CD4-positive, alpha-beta T cell (primary cell): ENCODE measurements around the gene PRICKLE1. TPM values are rescaled to one million over a fixed set of nuclear protein-coding genes. Genes with fewer than 3 reads are reported as not detected.

Experiments
- ATAC-seq: fragments of 200-7000 bp; cut with Tn5 transposase; one replicate; pipeline ENCODE4 v1.10.0; 2022; ENCODE audit warnings: mild to moderate bottlenecking; ENCODE audit not compliant: poor library complexity
- CTCF ChIA-PET: fragments of 350-600 bp; sonication (Branson Sonifier 250); formaldehyde crosslinking; loops from one replicate; lab custom pipeline; 2021; ENCODE audit warnings: antibody characterized with exemption, inconsistent platforms; lab: Charles Lee
- POLR2A ChIA-PET: fragments of 350-600 bp; sonication (Branson Sonifier 250); formaldehyde crosslinking; loops from one replicate; lab custom pipeline; 2021; ENCODE audit warnings: antibody characterized with exemption, inconsistent platforms; lab: Charles Lee
- DNase-seq, 14 experiments: peaks; one replicate each; pipeline ENCODE4 v3.0.0-alpha.2; 2013 to 2020; ENCODE audit warnings: mixed read lengths in 2 of 14
- H3K27ac ChIP-seq, 2 donors: one replicate each; pipeline versions ENCODE4 v1.5.1 to v1.7.0; 2013; ENCODE audit warnings: low read length in 2 of 2, low read depth in 1 of 2, mild to moderate bottlenecking in 1 of 2
- H3K27me3 ChIP-seq, 2 experiments: 1 replicate in 1 of 2; 2 replicates in 1 of 2; pipeline versions ENCODE4 v1.6.1 to v1.7.0; 2013; ENCODE audit warnings: low read length in 2 of 2, control low read depth in 1 of 2, mild to moderate bottlenecking in 1 of 2, moderate library complexity in 1 of 2; ENCODE audit not compliant: insufficient read depth in 2 of 2, control insufficient read depth in 1 of 2
- H3K36me3 ChIP-seq: one replicate; pipeline ENCODE4 v1.6.1; 2013; ENCODE audit warnings: low read length, control low read depth; ENCODE audit not compliant: insufficient read depth
- H3K4me1 ChIP-seq: one replicate; pipeline ENCODE4 v1.6.1; 2013; ENCODE audit warnings: low read length, control low read depth; ENCODE audit not compliant: insufficient read depth
- H3K4me3 ChIP-seq: one replicate; pipeline ENCODE4 v1.5.1; 2013; ENCODE audit warnings: mild to moderate bottlenecking, low read length, moderate library complexity
- H3K9me3 ChIP-seq, 2 experiments: 1 replicate in 1 of 2; 2 replicates in 1 of 2; pipeline versions ENCODE4 v1.6.1 to v1.7.0; 2013; ENCODE audit warnings: low read length in 2 of 2, mild to moderate bottlenecking in 2 of 2, control low read depth in 1 of 2, moderate library complexity in 1 of 2; ENCODE audit not compliant: control insufficient read depth in 1 of 2, insufficient read depth in 1 of 2
- H3K27ac Mint-ChIP-seq: one replicate; pipeline ENCODE4 v1.8.0; 2020; ENCODE audit warnings: mixed read lengths
- H3K27me3 Mint-ChIP-seq: one replicate; pipeline ENCODE4 v1.8.0; 2021; ENCODE audit warnings: mixed read lengths
- H3K36me3 Mint-ChIP-seq: one replicate; pipeline ENCODE4 v1.8.0; 2021; ENCODE audit warnings: low read depth, mixed read lengths
- H3K4me1 Mint-ChIP-seq: one replicate; pipeline ENCODE4 v1.8.0; 2021; ENCODE audit warnings: low read depth, mixed read lengths
- H3K4me3 Mint-ChIP-seq: one replicate; pipeline ENCODE4 v1.8.0; 2020; ENCODE audit warnings: mild to moderate bottlenecking, mixed read lengths
- H3K9me3 Mint-ChIP-seq: one replicate; pipeline ENCODE4 v1.8.0; 2020; ENCODE audit warnings: mixed read lengths
- intact Hi-C, 2 experiments: fragments of 100-400 bp; cut with DNase I in 1 of 2; cut with micrococcal nuclease in 1 of 2; formaldehyde crosslinking; loops; one replicate each; pipeline versions ENCODE4 v1.15.1 to v1.9.0; 2023 to 2025; cut with DNase I, micrococcal nuclease
- total RNA-seq, 174 experiments: library from RNA in 2 of 174; stranded (reverse) in 2 of 174; gene quantifications; one replicate each; pipeline ENCODE4 v1.2.3 and lab custom pipeline; 2021 to 2026
- TF ChIP-seq, protein P1 (sequence below): fragments of 200-600 bp; IDR thresholded peaks from one replicate; pipeline ENCODE4 v1.8.0; 2022; ENCODE audit warnings: antibody characterized with exemption, mild to moderate bottlenecking

The PRICKLE1 gene
- total RNA-seq, 2 experiments from 2014 or later = not detected

DNA sequence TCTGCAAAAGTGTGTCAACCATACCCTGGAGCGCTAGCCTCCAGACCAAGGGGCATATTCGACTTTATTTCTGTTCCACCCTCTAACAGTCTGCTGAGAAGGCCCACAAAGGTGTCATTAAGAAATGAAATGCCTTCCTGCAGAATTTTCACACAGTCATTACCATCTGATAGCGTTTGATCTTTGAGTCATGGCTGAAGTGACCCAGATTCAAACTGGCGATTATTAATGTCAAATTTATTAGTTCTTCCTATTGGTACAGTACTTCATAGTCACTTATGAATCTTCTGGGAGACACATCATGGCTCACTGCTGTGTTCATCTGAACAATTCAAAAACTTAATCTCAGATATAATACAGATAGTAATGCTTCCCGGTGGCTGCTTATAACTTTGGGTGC is 13.2 kb downstream of the PRICKLE1 start:
- H3K4me3 Mint-ChIP-seq = no peak overlapping the region
- intact Hi-C loops = no loop called here

DNA sequence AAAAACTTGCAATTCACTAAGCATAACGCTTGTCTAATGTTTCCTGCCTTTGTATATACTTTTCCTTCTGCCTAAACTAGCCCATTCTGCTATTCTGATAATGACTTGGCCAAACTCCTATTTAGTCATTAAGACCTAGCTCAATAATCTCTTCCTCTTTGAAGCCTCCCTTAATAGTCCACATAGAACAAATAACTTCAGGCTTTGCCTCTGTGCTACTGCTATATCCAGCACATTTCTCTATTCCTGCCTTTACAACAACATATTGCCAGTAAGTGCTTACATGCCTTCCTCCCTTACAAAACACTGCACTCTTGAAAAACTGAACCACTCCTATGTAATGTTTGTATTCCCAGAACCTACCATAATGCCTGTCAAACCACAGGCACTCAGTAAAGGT is 13.8 kb downstream of the PRICKLE1 start:
- Mint-ChIP-seq H3K27ac (no peak overlapping the region), H3K4me1 (no peaks in the 10 kb centered on the region), H3K4me3 (no peak overlapping the region), H3K9me3 (no peaks in the 10 kb centered on the region), H3K36me3 (no peaks in the 10 kb centered on the region), H3K27me3 (peaks cover 9% of the 10 kb centered on the region)
- Histone ChIP-seq H3K4me1 (no peaks in the 10 kb centered on the region), H3K36me3 (no peaks in the 10 kb centered on the region), H3K27ac (no peak overlapping the region), H3K27me3 (no peaks in the 10 kb centered on the region), H3K9me3 (no peaks in the 10 kb centered on the region), H3K4me3 (no peak overlapping the region)
- intact Hi-C loops = no loop called here
- CTCF ChIA-PET = no interaction called here
- ATAC-seq (no peak), DNase-seq (no peak)
- POLR2A ChIA-PET = no interaction called here
- TF ChIP-seq, protein P1, sequence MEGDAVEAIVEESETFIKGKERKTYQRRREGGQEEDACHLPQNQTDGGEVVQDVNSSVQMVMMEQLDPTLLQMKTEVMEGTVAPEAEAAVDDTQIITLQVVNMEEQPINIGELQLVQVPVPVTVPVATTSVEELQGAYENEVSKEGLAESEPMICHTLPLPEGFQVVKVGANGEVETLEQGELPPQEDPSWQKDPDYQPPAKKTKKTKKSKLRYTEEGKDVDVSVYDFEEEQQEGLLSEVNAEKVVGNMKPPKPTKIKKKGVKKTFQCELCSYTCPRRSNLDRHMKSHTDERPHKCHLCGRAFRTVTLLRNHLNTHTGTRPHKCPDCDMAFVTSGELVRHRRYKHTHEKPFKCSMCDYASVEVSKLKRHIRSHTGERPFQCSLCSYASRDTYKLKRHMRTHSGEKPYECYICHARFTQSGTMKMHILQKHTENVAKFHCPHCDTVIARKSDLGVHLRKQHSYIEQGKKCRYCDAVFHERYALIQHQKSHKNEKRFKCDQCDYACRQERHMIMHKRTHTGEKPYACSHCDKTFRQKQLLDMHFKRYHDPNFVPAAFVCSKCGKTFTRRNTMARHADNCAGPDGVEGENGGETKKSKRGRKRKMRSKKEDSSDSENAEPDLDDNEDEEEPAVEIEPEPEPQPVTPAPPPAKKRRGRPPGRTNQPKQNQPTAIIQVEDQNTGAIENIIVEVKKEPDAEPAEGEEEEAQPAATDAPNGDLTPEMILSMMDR = no peak

More for the DNA sequence above, 13.2 kb downstream of the PRICKLE1 start:
- H3K36me3 ChIP-seq = no peaks in the 10 kb centered on the region
- no peak for ATAC-seq
- no peak overlapping the region for H3K4me3 ChIP-seq
- no peaks in the 10 kb centered on the region for H3K9me3 Mint-ChIP-seq
- CTCF ChIA-PET = no interaction called here
- H3K27me3 Mint-ChIP-seq = peaks cover 11% of the 10 kb centered on the region
- no peak overlapping the region for H3K27ac ChIP-seq
- POLR2A ChIA-PET = no interaction called here
- H3K27me3 ChIP-seq = no peaks in the 10 kb centered on the region
- TF ChIP-seq, protein P1 = no peak
- H3K9me3 ChIP-seq = no peaks in the 10 kb centered on the region
- H3K4me1 ChIP-seq = no peaks in the 10 kb centered on the region
- H3K4me1 Mint-ChIP-seq = no peaks in the 10 kb centered on the region
- H3K27ac Mint-ChIP-seq = no peak overlapping the region
- no peak for DNase-seq
- no peaks in the 10 kb centered on the region for H3K36me3 Mint-ChIP-seq

DNA sequence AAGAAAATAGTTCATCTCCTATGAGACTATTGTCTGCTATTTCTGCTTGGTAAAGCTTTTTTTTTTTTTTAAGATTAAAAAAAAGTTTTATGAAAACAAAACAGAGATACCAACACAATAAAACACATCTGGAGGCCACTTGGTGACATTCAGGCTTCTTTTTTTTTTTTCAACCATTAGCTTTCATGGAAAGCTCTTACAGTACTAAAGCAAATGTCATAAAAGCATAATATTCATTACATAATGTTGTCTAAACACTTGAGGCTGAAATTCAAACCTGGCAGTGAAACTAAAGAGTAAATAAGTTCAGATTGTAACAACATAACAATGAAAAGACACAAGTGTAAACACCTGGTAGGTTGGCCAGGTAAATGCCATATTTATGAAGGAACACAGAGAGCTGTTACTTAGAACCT is 14.7 kb downstream of the PRICKLE1 start:
- no peaks in the 10 kb centered on the region for H3K27me3 ChIP-seq
- no peaks in the 10 kb centered on the region for H3K36me3 ChIP-seq
- Mint-ChIP-seq H3K4me1 (no peaks in the 10 kb centered on the region), H3K4me3 (no peak overlapping the region), H3K27ac (no peak overlapping the region), H3K27me3 (peaks cover 6% of the 10 kb centered on the region), H3K9me3 (no peaks in the 10 kb centered on the region), H3K36me3 (no peaks in the 10 kb centered on the region)
- ATAC-seq = no peak
- H3K4me1 ChIP-seq = no peaks in the 10 kb centered on the region
- POLR2A ChIA-PET = no interaction called here
- CTCF ChIA-PET = no interaction called here
- H3K9me3 ChIP-seq = no peaks in the 10 kb centered on the region
- no peak overlapping the region for H3K4me3 ChIP-seq
- intact Hi-C loops = no loop called here
- TF ChIP-seq, protein P1 = no peak
- no peak for DNase-seq
- H3K27ac ChIP-seq = no peak overlapping the region
